Mucosa of stomach (tissue), 1 donor: Measurements from ENCODE around the gene HILPDA.
A peak's percentile ranks its signal among the peaks of the same experiment; 100 is the strongest.

Experiments
- H3K27me3 ChIP-seq: one replicate; pipeline ENCODE4 v1.7.0; 2013; ENCODE audit warnings: mild to moderate bottlenecking, low read length; ENCODE audit not compliant: control insufficient read depth, insufficient read depth
- H3K36me3 ChIP-seq: one replicate; pipeline ENCODE4 v1.7.0; 2013; ENCODE audit warnings: low read length; ENCODE audit not compliant: control insufficient read depth, insufficient read depth
- H3K4me1 ChIP-seq: one replicate; pipeline ENCODE4 v1.7.0; 2013; ENCODE audit warnings: mild to moderate bottlenecking, low read length; ENCODE audit not compliant: control insufficient read depth, insufficient read depth
- H3K4me3 ChIP-seq: one replicate; pipeline ENCODE4 v1.7.0; 2013; ENCODE audit warnings: low read length
- H3K9ac ChIP-seq: one replicate; pipeline ENCODE4 v1.7.0; 2013; ENCODE audit warnings: mild to moderate bottlenecking, low read length, moderate library complexity
- H3K9me3 ChIP-seq: one replicate; pipeline ENCODE4 v1.7.0; 2013; ENCODE audit warnings: mild to moderate bottlenecking, low read length, moderate library complexity; ENCODE audit not compliant: control insufficient read depth
- donor health status: Pancreatic carcinoma.

HILPDA gene

GRCh38 chr7:128455543-128456254 lies at the start of gene HILPDA:
TSS of gene HILPDA (plus strand) at chr7:128455878. CDS start at chr7:128457269, 1,391 bp downstream.
- peaks cover 36% of the 10 kb centered on the region for H3K4me1 ChIP-seq
- H3K27me3 ChIP-seq = no peaks in the 10 kb centered on the region
- peak within 1 kb of the TSS; percentile 67 for H3K4me3 ChIP-seq
- H3K36me3 ChIP-seq = no peaks in the 10 kb centered on the region
- peak within 1 kb of the TSS; percentile 85 for H3K9ac ChIP-seq
- no peaks in the 10 kb centered on the region for H3K9me3 ChIP-seq

- peak overlapping the region; percentile 12 for H3K4me3 ChIP-seq
- no peaks in the 10 kb centered on the region for H3K9me3 ChIP-seq
- H3K36me3 ChIP-seq = peaks cover 4% of the 10 kb centered on the region
- H3K9ac ChIP-seq = no peak overlapping the region
- peaks cover 7% of the 10 kb centered on the region for H3K27me3 ChIP-seq
- H3K4me1 ChIP-seq = peaks cover 49% of the 10 kb centered on the region
Measured at GRCh38 chr7:128406314-128407232, 49.1 kb upstream of the HILPDA start.

GRCh38 chr7:128407233-128407589 lies 48.5 kb upstream of the HILPDA start:
- Histone ChIP-seq H3K9me3 (no peaks in the 10 kb centered on the region), H3K36me3 (no peaks in the 10 kb centered on the region), H3K27me3 (peaks cover 7% of the 10 kb centered on the region), H3K4me3 (no peak overlapping the region), H3K4me1 (peaks cover 49% of the 10 kb centered on the region), H3K9ac (no peak overlapping the region)

GRCh38 chr7:128407751-128408708 lies 47.6 kb upstream of the HILPDA start:
- Histone ChIP-seq H3K9ac (peak overlapping the region; percentile 88), H3K9me3 (no peaks in the 10 kb centered on the region), H3K4me1 (peaks cover 49% of the 10 kb centered on the region), H3K4me3 (no peak overlapping the region), H3K27me3 (peaks cover 7% of the 10 kb centered on the region), H3K36me3 (no peaks in the 10 kb centered on the region)

GRCh38 chr7:128408709-128409595 lies 46.7 kb upstream of the HILPDA start:
- H3K27me3 ChIP-seq = peaks cover 7% of the 10 kb centered on the region
- no peaks in the 10 kb centered on the region for H3K9me3 ChIP-seq
- H3K36me3 ChIP-seq = no peaks in the 10 kb centered on the region
- H3K4me1 ChIP-seq = peaks cover 44% of the 10 kb centered on the region
- H3K9ac ChIP-seq = peak overlapping the region; percentile 88
- peak overlapping the region; percentile 20 for H3K4me3 ChIP-seq

GRCh38 chr7:128409596-128410450 lies 45.9 kb upstream of the HILPDA start, which contains the start of gene IMPDH1:
TSS of gene IMPDH1 (minus strand) at chr7:128409982. CDS start at chr7:128409901, 81 bp downstream.
- H3K4me1 ChIP-seq = peaks cover 37% of the 10 kb centered on the region

GRCh38 chr7:128410451-128410753 lies 45.3 kb upstream of the HILPDA start:
- H3K4me1 ChIP-seq = peaks cover 31% of the 10 kb centered on the region
- H3K9ac ChIP-seq = peak overlapping the region; percentile 88
- H3K4me3 ChIP-seq = peak overlapping the region; percentile 74
- H3K27me3 ChIP-seq = peaks cover 7% of the 10 kb centered on the region
- H3K36me3 ChIP-seq = no peaks in the 10 kb centered on the region
- H3K9me3 ChIP-seq = no peaks in the 10 kb centered on the region

More at GRCh38 chr7:128409596-128410450, 45.9 kb upstream of the HILPDA start, which contains the start of gene IMPDH1:
- no peaks in the 10 kb centered on the region for H3K36me3 ChIP-seq
- peak within 1 kb of the TSS; percentile 74 for H3K4me3 ChIP-seq
- H3K27me3 ChIP-seq = peaks cover 7% of the 10 kb centered on the region
- H3K9ac ChIP-seq = peak within 1 kb of the TSS; percentile 88
- H3K9me3 ChIP-seq = no peaks in the 10 kb centered on the region

- H3K9me3 ChIP-seq = no peaks in the 10 kb centered on the region
- H3K9ac ChIP-seq = no peak overlapping the region
- no peaks in the 10 kb centered on the region for H3K36me3 ChIP-seq
- H3K4me1 ChIP-seq = no peaks in the 10 kb centered on the region
- H3K27me3 ChIP-seq = no peaks in the 10 kb centered on the region
- no peak overlapping the region for H3K4me3 ChIP-seq
Measured at GRCh38 chr7:128415217-128415785, 40.4 kb upstream of the HILPDA start.

GRCh38 chr7:128417071-128417470 lies 38.6 kb upstream of the HILPDA start:
- H3K9me3 ChIP-seq = no peaks in the 10 kb centered on the region

GRCh38 chr7:128419257-128419656 lies 36.4 kb upstream of the HILPDA start:
- H3K9ac ChIP-seq = no peak overlapping the region
- no peaks in the 10 kb centered on the region for H3K36me3 ChIP-seq
- H3K4me3 ChIP-seq = no peak overlapping the region
- no peaks in the 10 kb centered on the region for H3K4me1 ChIP-seq
- no peaks in the 10 kb centered on the region for H3K9me3 ChIP-seq
- H3K27me3 ChIP-seq = no peaks in the 10 kb centered on the region

More at GRCh38 chr7:128417071-128417470, 38.6 kb upstream of the HILPDA start:
- no peaks in the 10 kb centered on the region for H3K27me3 ChIP-seq
- H3K36me3 ChIP-seq = no peaks in the 10 kb centered on the region
- H3K4me1 ChIP-seq = no peaks in the 10 kb centered on the region
- H3K4me3 ChIP-seq = no peak overlapping the region
- no peak overlapping the region for H3K9ac ChIP-seq
